Measurements from ENCODE around the gene GLIS2. TPM values are rescaled to one million over a fixed set of nuclear protein-coding genes. Genes with fewer than 3 reads are reported as not detected.

GLIS2 gene
- total and polyA plus RNA-seq, 10 donors, result 0.89 to 8.4 (median 3.3) TPM

- no peaks in the 10 kb centered on the region for H3K36me3 ChIP-seq
- peaks cover 29 to 86% (median 63%) of the 10 kb centered on the region in 6 donors for H3K4me1 ChIP-seq
- intact Hi-C loops (cut with DNase I; ENCODE audit: low total_unique reads), result no loop called here
- WGBS, 5 donors, result 41 to 75% (median 60%) methylated on average over 4 to 6 of the region's 6 CpGs
- no peak overlapping the region for H3K4me3 ChIP-seq
- peaks cover 0 to 23% (median 0%) of the 10 kb centered on the region in 7 donors for H3K27me3 ChIP-seq (replicated peaks in 1 of 7)
- TF ChIP-seq POLR2A (IDR thresholded peaks at IDR 0.05) (no peak), POLR2AphosphoS5 (IDR thresholded peaks at IDR 0.05) (no peak), CTCF (IDR thresholded peaks at IDR 0.05 in 8 of 11, conservative IDR thresholded peaks at IDR 0.05 in 3 of 11) (no peak)
- peak overlapping the region in 4 of 8 donors; percentile 66 to 75 (median 72) for H3K27ac ChIP-seq
- no peaks in the 10 kb centered on the region for H3K9me3 ChIP-seq
- DNase-seq, result no peak
These were observed 9.4 kb downstream of the GLIS2 start for GRCh38 chr16:4325253-4325758.

GRCh38 chr16:4327386-4328045 is 11.6 kb downstream of the GLIS2 start:
- intact Hi-C loops (cut with DNase I; ENCODE audit: low total_unique reads), result no loop called here
- H3K4me3 ChIP-seq, result peak overlapping the region; percentile 16 to 74 (median 37)

GRCh38 chr16:4328046-4328781 is 12.3 kb downstream of the GLIS2 start:
- Histone ChIP-seq H3K27ac (peak overlapping the region; percentile 33 to 78 (median 74)), H3K27me3 (replicated peaks in 1 of 7) (peaks cover 0 to 30% (median 0%) of the 10 kb centered on the region in 7 donors), H3K4me3 (peak overlapping the region; percentile 16 to 74 (median 37)), H3K4me1 (peaks cover 25 to 74% (median 60%) of the 10 kb centered on the region in 6 donors), H3K9me3 (no peaks in the 10 kb centered on the region), H3K36me3 (peaks cover 0 to 11% (median 0%) of the 10 kb centered on the region in 6 donors)
- DNase-seq, result peak; percentile 90
- no peak for TF ChIP-seq POLR2A (IDR thresholded peaks at IDR 0.05)
- peak; percentile 9 to 73 (median 54) for TF ChIP-seq CTCF (IDR thresholded peaks at IDR 0.05 in 8 of 11, conservative IDR thresholded peaks at IDR 0.05 in 3 of 11)
- peak; percentile 21 to 68 (median 65) for TF ChIP-seq POLR2AphosphoS5 (IDR thresholded peaks at IDR 0.05)
- 5 to 10% (median 8%) methylated on average over 22 to 30 of the region's 30 CpGs for WGBS, 5 donors
- intact Hi-C loops (cut with DNase I; ENCODE audit: low total_unique reads), result no loop called here

More at GRCh38 chr16:4327386-4328045, 11.6 kb downstream of the GLIS2 start:
- no peak for TF ChIP-seq POLR2A (IDR thresholded peaks at IDR 0.05)
- TF ChIP-seq POLR2AphosphoS5 (IDR thresholded peaks at IDR 0.05), result no peak
- peak overlapping the region in 7 of 8 donors; percentile 33 to 78 (median 75) for H3K27ac ChIP-seq
- DNase-seq, result no peak
- peaks cover 0 to 4% (median 0%) of the 10 kb centered on the region in 6 donors for H3K36me3 ChIP-seq
- peaks cover 0 to 25% (median 0%) of the 10 kb centered on the region in 7 donors for H3K27me3 ChIP-seq (replicated peaks in 1 of 7)
- WGBS, 5 donors, result 3 to 6% (median 4%) methylated on average over 4 to 57 of the region's 57 CpGs; no CpG with 5 or more reads in 1 of the 5 donors
- no peaks in the 10 kb centered on the region for H3K9me3 ChIP-seq
- peaks cover 25 to 79% (median 63%) of the 10 kb centered on the region in 6 donors for H3K4me1 ChIP-seq

- Histone ChIP-seq H3K4me3 (peak overlapping the region in 1 of 8 donors; percentile 74), H3K9me3 (no peaks in the 10 kb centered on the region), H3K36me3 (peaks cover 0 to 14% (median 0%) of the 10 kb centered on the region in 6 donors), H3K27ac (peak overlapping the region; percentile 33 to 78 (median 74)), H3K27me3 (replicated peaks in 1 of 7) (peaks cover 0 to 33% (median 0%) of the 10 kb centered on the region in 7 donors), H3K4me1 (peaks cover 19 to 65% (median 56%) of the 10 kb centered on the region in 6 donors)
- WGBS, 5 donors, result 51 to 64% (median 54%) methylated on average over 12 to 17 of the region's 17 CpGs
- no peak for TF ChIP-seq POLR2A (IDR thresholded peaks at IDR 0.05)
- TF ChIP-seq CTCF (IDR thresholded peaks at IDR 0.05 in 8 of 11, conservative IDR thresholded peaks at IDR 0.05 in 3 of 11), result no peak
- TF ChIP-seq POLR2AphosphoS5 (IDR thresholded peaks at IDR 0.05), result no peak
- intact Hi-C loops (cut with DNase I; ENCODE audit: low total_unique reads), result no loop called here
- DNase-seq, result no peak
These were observed 13.2 kb downstream of the GLIS2 start for GRCh38 chr16:4328782-4329775.
